GM19468 (cell line): ENCODE results near the gene ULK4.
"Not testable (repeated sequence)": the region's sequence is repeated elsewhere in the genome, so short reads cannot be mapped to it uniquely, and the experiment has no call there.

Experiments used
- ATAC-seq: cut with Tn5 transposase; IDR thresholded peaks from one replicate; pipeline ENCODE4 v1.9.1; 2021; ENCODE audit warnings: mild to moderate bottlenecking, moderate library complexity, moderate number of reproducible peaks; ENCODE audit not compliant: unreplicated experiment; ENCODE audit errors: extremely low read depth

Gene ULK4

GRCh38 chr3:41961751-41962679 lies at the start of gene ULK4:
Gene ULK4 (minus strand): TSS chr3:41962103. CDS start chr3:41954759, 7,344 bp downstream.
- peak; percentile 94 for ATAC-seq

- ATAC-seq: no peak
These were observed 48.6 kb upstream of the ULK4 start for GRCh38 chr3:42010530-42010929.

- ATAC-seq: no peak
These were observed 47.6 kb upstream of the ULK4 start for GRCh38 chr3:42009456-42009855.

DNA sequence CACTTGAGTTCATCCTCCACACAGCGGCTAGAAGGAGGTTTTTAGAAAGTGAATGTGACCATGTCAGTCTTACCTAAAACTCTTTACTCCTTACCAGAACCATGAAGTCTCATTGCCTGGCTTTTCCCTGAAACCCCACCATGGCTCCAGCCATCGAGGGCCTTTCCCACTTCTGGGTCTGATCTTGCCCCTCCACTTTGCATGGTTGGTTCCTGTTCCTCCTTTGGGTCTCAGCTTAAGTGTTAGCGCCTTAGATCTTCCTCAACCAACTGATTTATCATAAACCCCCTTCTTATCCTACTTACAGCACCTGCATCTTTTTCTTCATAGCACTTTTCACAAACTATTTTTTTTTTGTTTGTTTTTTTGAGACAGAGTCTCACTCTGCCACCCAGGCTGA lies 45.9 kb upstream of the ULK4 start:
- no peak for ATAC-seq

- no peak for ATAC-seq
These were observed 43.5 kb upstream of the ULK4 start for GRCh38 chr3:42005401-42005800.

GRCh38 chr3:42002790-42003189 lies 40.9 kb upstream of the ULK4 start:
- no peak for ATAC-seq

DNA sequence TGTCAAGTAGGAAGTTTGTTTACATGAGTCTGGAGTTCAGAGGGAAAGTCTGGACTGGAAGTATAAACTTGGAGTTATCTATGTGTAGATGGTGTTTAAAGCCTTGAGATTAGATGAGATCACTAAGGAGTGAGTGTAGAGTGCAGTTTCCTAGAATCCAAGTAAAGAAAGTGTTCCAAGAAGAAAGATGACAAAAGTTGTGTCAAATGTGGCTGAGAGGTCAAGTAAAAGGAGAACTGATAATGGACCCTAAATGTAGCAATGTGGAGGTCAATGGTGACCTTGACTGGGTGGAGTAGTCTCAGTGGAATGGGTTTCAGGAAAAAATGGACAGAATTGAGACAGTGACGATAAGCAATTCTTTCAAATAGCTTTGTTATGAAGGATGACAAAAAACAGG lies 39.9 kb upstream of the ULK4 start:
- no peak for ATAC-seq

DNA sequence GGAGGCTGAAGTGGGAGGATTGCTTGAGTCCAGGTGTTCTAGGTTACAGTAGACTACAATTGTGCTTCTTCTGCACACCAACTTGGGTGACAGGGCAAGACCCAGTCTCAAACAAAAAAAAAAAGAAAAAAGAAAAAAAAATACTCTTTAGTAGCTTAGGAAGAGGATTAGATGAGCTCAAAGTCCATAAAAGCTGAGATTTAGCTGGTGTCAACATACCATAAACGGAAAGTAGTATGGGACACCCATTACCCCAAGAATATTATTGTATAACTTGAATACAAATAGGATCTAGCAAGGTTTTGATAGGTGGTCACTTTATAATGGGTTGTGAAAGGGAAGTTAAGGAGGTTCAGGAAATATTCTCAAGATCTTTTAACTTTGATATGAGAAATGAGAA lies 38.0 kb upstream of the ULK4 start:
- ATAC-seq: no peak

DNA sequence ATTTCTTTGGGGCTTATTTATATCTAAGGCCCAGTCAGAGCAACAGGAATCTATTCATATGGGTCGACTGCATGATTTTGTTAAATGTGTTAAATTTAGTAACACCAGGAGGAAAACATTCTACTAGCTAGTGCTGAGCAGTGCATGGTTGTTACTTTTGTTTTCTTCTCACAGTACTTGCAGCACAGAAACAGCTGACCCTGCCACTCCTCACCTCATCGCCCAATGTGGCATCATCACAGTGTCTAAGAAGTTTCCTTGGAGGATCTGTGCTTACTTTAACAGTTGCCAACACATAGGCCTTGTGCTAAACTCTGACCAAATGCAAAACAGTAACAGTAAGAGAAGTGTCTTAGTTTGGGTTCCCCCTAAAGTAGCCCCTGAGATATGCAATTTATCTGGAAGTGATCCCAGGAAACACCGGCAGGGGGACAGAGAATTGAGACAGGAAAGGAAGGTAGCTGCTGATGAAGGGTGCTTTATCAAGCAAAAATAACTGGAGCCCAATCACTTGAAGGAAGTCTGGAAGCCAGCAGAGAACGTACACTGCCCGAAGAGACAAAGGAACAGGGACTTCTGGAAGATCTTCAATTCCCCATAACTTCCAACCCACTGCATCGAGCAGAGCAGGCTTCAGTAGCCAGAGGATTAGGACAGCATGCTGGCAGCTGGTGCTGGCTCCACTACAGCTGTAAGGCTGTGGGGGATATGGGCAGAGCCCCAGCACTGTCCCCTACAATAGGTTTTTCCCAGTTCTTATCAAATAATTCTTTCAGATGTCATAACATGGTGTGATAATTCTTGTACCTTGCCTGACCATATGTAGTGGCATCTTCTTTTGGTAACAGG lies 36.0 kb upstream of the ULK4 start:
- ATAC-seq: no peak

DNA sequence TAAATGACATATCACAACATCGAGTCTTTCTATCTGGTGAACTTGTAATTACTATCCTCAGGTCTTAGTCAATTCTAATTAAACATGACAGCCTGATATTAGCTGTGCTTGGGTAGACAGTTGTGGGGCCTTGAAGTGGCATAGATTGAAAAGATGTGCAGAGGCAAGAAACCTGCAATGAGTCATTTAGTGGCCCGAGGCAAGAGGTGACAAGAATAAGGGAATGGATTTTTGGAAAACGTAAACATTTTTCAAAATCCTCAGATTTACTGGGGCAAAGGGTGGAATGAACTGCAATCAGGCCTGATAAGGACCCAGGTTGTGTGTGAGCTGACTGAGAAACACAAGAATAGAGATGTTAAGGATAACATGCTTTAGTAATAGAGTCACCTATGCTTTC lies 29.5 kb upstream of the ULK4 start:
- no peak for ATAC-seq

DNA sequence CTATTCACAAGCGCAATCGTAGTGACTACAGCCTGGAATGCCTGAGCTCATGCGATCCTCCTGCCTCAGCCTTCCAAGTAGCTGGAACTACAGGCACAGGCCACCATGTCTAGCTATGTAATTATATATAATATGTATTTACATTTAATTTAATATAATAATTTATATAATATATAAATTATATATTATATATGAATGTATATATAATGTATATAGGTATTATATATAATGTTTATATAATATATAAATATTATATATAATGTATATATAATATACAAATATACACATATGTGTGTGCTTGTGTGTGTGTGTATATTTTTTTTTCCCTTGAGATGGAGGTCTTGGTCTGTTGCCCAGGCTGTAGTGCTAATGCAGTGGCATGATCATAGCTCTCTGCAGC lies 27.6 kb upstream of the ULK4 start:
- no peak for ATAC-seq

DNA sequence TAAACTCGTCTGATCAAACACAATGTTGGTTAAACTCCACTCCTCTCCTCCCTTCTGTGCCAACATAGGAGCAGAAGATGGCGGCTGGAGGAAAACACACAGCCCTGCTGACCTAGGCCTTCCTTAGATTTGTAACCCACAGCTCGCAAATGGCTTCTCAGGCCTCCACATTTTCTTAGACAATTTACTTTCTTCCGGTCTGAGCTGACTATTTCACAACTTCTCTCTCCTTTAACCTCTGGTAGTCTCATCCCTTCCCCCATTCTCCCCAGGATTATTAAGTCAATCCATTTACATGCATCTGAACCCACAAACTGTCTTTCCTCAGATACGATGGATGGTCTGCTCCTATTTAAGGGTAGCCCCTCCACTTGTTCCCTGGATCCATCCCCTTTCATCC lies 25.7 kb upstream of the ULK4 start:
- no peak for ATAC-seq

- no peak for ATAC-seq
These were observed 24.7 kb upstream of the ULK4 start for GRCh38 chr3:41986561-41986960.

DNA sequence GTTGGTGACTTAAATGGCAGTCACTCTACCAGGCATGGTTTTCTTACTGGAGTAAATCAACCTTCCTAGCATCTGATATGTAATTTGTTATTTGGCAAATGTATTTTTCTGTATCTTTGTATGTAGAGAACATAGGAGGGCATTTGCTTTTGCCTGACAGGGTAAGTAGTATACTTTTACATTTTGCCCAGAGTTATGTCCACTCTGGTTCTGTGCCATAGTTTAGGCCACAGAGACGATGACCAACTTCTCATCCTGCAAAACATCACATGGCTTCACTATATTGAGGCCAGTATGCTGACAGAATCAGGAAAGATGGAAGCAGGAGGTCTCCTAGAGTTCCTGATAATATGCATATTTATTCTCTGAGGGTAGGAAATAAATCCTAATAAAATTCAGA lies 23.1 kb upstream of the ULK4 start:
- no peak for ATAC-seq

DNA sequence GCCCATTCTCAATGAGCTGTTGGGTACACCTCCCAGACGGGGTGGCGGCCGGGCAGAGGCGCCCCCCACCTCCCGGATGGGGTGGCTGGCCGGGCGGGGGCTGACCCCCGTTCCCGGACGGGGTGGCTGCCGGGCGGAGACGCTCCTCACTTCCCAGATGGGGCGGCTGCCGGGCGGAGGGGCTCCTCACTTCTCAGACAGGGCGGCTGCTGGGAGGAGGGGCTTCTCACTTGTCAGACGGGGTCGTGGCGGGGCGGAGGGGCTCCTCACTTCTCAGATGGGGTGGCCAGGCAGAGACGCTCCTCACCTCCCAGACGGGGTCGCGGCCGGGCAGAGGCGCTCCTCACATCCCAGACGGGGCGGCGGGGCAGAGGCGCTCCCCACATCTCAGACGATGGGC lies 21.2 kb upstream of the ULK4 start:
- ATAC-seq: not testable (repeated sequence)

DNA sequence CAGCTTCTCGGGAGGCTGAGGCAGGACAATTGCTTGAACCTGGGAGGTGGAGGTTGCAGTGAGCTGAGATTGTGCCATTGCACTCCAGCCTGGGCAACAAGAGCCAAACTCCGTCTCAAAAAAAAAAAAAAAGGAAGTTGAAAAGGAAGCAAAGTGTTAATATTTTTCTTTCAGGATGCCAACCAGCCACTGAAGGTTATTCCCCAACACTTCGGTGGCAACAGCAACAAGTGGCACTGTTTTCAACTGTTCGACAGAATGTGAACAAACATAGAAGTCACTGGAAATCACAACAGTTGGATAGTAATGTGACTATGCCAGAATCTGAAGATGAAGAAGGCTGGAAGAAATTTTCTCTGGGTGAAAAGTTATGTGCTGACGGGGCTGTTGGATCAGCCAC lies 15.5 kb upstream of the ULK4 start:
- not testable (repeated sequence) for ATAC-seq

DNA sequence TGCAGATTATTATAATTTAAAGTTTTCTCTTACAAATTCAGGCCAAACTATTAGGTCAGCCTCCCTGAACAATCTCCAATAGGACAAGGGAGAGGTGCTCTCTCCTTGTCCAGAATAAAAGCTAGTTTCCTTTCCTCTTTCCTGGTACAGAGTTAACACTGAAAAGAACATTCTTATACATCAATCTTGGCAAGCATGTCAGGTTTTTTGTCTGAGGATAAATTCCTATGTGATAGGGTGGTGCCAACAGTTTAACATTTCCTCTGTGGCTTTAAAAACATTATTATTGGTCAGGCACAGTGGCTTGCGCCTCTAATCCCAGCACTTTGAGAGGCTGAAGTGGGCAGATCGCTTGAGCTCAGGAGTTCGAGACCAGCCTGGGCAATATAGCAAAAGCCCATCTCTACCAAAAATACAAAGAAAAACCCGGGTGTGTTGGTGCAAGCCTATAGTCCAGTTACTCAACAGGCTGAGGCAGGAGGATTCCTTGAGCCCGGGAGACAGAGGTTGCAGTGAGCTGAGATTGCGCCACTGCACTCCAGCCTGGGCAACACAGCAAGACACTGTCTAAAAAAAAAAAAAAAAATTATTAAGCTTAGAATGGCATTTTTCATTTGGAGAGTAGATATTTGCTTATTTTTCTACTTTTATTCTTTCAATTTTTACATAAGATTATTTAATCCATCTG lies 13.7 kb upstream of the ULK4 start:
- ATAC-seq: no peak

DNA sequence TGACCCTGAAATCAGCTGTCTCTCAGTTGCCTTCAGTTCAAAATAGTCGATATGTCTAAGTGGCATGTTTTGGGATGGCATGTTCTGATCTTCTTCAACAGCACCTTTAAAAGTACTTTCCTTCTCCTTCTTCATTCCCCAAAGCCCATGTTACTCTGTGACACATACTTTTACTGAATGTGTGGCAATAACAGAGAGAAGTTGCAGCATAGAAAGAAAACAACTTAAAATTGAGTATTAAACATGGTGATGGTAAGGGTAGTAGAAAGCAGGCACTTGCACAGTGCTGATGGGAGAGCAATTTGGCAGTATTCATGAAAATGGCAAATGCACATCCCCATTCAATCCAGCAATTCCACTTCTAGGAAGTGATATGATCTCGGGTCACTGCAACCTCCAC lies 12.3 kb upstream of the ULK4 start:
- no peak for ATAC-seq

GRCh38 chr3:41972802-41973201 lies 10.9 kb upstream of the ULK4 start:
- no peak for ATAC-seq

- ATAC-seq: no peak
These were observed 4.3 kb upstream of the ULK4 start for GRCh38 chr3:41966206-41966605.

- ATAC-seq: no peak
These were observed 1.9 kb upstream of the ULK4 start for GRCh38 chr3:41963823-41964222.
